GM21737 (cell line): Measurements from ENCODE around the gene ITFG1.

Experiments used
- ATAC-seq: cut with Tn5 transposase; IDR thresholded peaks from one replicate; pipeline ENCODE4 v1.9.1; 2021; ENCODE audit warnings: mild to moderate bottlenecking, moderate library complexity; ENCODE audit not compliant: unreplicated experiment

Gene ITFG1

GRCh38 chr16:47460711-47461597, at the start of gene ITFG1, which contains the start of gene PHKB:
TSS of gene ITFG1 (minus strand) at chr16:47461063. CDS start at chr16:47461045, 18 bp downstream.
TSS of gene PHKB (plus strand) at chr16:47461331. CDS start at chr16:47461351, 20 bp downstream.
- peak; percentile 74 for ATAC-seq

GRCh38 chr16:47507701-47508100, 46.8 kb upstream of the ITFG1 start:
- ATAC-seq = no peak

- no peak for ATAC-seq
Measured at GRCh38 chr16:47506800-47507199, 45.9 kb upstream of the ITFG1 start.

- ATAC-seq = no peak
Measured at GRCh38 chr16:47504599-47504998, 43.7 kb upstream of the ITFG1 start.

GRCh38 chr16:47503936-47504335, 43.1 kb upstream of the ITFG1 start:
- no peak for ATAC-seq

GRCh38 chr16:47499700-47500264, 38.9 kb upstream of the ITFG1 start:
- ATAC-seq = no peak

GRCh38 chr16:47499080-47499699, 38.3 kb upstream of the ITFG1 start:
- no peak for ATAC-seq

- ATAC-seq = peak; percentile 52
Measured at GRCh38 chr16:47493381-47494337, 32.8 kb upstream of the ITFG1 start.

GRCh38 chr16:47492428-47493377, 31.8 kb upstream of the ITFG1 start:
- peak; percentile 70 for ATAC-seq

GRCh38 chr16:47492036-47492427, 31.2 kb upstream of the ITFG1 start:
- ATAC-seq = no peak

GRCh38 chr16:47490471-47490870, 29.6 kb upstream of the ITFG1 start:
- no peak for ATAC-seq

- no peak for ATAC-seq
Measured at GRCh38 chr16:47488051-47488450, 27.2 kb upstream of the ITFG1 start.

- ATAC-seq = no peak
Measured at GRCh38 chr16:47486856-47487255, 26.0 kb upstream of the ITFG1 start.

GRCh38 chr16:47483616-47484015, 22.8 kb upstream of the ITFG1 start:
- no peak for ATAC-seq

- ATAC-seq = no peak
Measured at GRCh38 chr16:47481698-47482374, 21.0 kb upstream of the ITFG1 start.

- ATAC-seq = no peak
Measured at GRCh38 chr16:47480410-47480809, 19.5 kb upstream of the ITFG1 start.

- no peak for ATAC-seq
Measured at GRCh38 chr16:47477679-47478078, 16.8 kb upstream of the ITFG1 start.

- ATAC-seq = no peak
Measured at GRCh38 chr16:47476654-47477345, 15.9 kb upstream of the ITFG1 start.
